CD4-positive, alpha-beta T cell treated with Interleukin-17A for 1 hour (primary cell): Measurements from ENCODE around the gene KRT6A.
"Not testable (repeated sequence)": the region's sequence is repeated elsewhere in the genome, so short reads cannot be mapped to it uniquely, and the experiment has no call there.

ENCODE experiments used
- DNase-seq: peaks from one replicate; pipeline ENCODE4 v3.0.0-alpha.2; 2020

The KRT6A gene

GRCh38 chr12:52454411-52455201 lies 38.5 kb downstream of the KRT6A start:
- DNase-seq: no peak

GRCh38 chr12:52452101-52452500 lies 41.0 kb downstream of the KRT6A start, which contains the start of gene KRT6B:
TSS of gene KRT6B (minus strand) at chr12:52452146. CDS start at chr12:52452078, 68 bp downstream.
- DNase-seq: no peak

GRCh38 chr12:52448228-52448627 lies 44.8 kb downstream of the KRT6A start:
- DNase-seq: no peak

- DNase-seq: not testable (repeated sequence)
Measured at GRCh38 chr12:52447196-52447595, 45.9 kb downstream of the KRT6A start.

GRCh38 chr12:52446367-52447045 lies 46.6 kb downstream of the KRT6A start:
- no peak for DNase-seq

GRCh38 chr12:52445876-52446275 lies 47.2 kb downstream of the KRT6A start:
- no peak for DNase-seq

GRCh38 chr12:52444647-52445595 lies 48.1 kb downstream of the KRT6A start:
- DNase-seq: no peak

- DNase-seq: no peak
Measured at GRCh38 chr12:52443966-52444365, 49.1 kb downstream of the KRT6A start.

- no peak for DNase-seq
Measured at GRCh38 chr12:52442600-52443061, 50.4 kb downstream of the KRT6A start.

- DNase-seq: no peak
Measured at GRCh38 chr12:52441320-52441911, 51.6 kb downstream of the KRT6A start.

GRCh38 chr12:52440821-52441319 lies 52.2 kb downstream of the KRT6A start:
- no peak for DNase-seq

GRCh38 chr12:52439845-52440244 lies 53.2 kb downstream of the KRT6A start:
- DNase-seq: no peak

- no peak for DNase-seq
Measured at GRCh38 chr12:52439420-52439819, 53.6 kb downstream of the KRT6A start.

GRCh38 chr12:52438305-52439301 lies 54.5 kb downstream of the KRT6A start:
- no peak for DNase-seq

- no peak for DNase-seq
Measured at GRCh38 chr12:52437508-52437907, 55.5 kb downstream of the KRT6A start.
